ENCODE results near the gene ALDH1A1.

ALDH1A1 gene

DNA sequence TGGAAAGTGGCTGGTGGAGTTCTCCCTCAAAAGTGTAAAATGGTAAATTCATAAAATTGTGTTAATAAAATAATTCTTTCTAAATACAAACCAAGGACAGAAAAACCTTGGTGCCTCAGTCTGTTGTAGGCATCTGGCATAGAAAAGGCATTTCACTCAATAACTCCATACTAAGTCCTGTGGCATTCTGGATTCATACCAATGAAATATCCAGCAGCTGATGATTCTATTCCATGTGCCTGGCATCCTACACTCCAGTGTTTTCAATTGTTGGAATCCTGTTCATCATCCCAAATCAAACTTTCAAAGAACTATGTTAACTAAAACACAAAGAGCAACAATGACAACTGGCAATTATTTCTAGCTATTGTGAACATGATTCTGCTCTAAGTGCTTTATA lies 21.6 kb upstream of the ALDH1A1 start:
- Histone ChIP-seq H3K36me3 (ENCODE audit: insufficient read depth, low read depth, low read length) (no peaks in the 10 kb centered on the region), H3K27ac (ENCODE audit: low read length) (no peak overlapping the region), H3K4me3 (ENCODE audit: low read length) (no peak overlapping the region), H3K9ac (ENCODE audit: low read depth, low read length) (no peak overlapping the region), H3K9me3 (ENCODE audit: insufficient read depth, low read depth, low read length) (no peaks in the 10 kb centered on the region), H3K27me3 (ENCODE audit: insufficient read depth, low read length) (no peaks in the 10 kb centered on the region), H3K4me1 (ENCODE audit: insufficient read depth, low read length) (no peaks in the 10 kb centered on the region; the same call in 1 of the 2 replicates)

DNA sequence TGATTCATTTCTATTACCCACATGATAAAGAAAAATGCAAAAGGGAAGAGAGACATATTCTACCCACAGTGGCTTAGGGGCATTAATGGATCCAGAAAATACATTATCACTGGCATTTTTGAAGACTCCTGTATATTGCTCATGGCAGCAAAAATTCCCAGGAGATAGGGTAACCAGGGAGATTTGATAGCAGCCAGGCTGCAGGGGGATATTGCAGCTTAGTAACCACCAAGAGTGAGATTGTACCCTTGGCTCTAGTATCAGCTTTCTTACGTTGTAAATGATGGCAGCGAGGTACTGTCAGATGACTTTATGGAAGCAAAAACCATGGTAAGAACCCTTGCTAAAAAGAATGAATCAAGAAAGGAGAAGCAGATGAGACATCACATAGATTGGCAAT lies 19.8 kb upstream of the ALDH1A1 start:
- Histone ChIP-seq H3K4me1 (ENCODE audit: insufficient read depth, low read length) (no peaks in the 10 kb centered on the region), H3K9me3 (ENCODE audit: insufficient read depth, low read depth, low read length) (no peaks in the 10 kb centered on the region), H3K9ac (ENCODE audit: low read depth, low read length) (no peak overlapping the region), H3K36me3 (ENCODE audit: insufficient read depth, low read depth, low read length) (no peaks in the 10 kb centered on the region), H3K4me3 (ENCODE audit: low read length) (no peak overlapping the region), H3K27me3 (ENCODE audit: insufficient read depth, low read length) (no peaks in the 10 kb centered on the region), H3K27ac (ENCODE audit: low read length) (no peak overlapping the region)

DNA sequence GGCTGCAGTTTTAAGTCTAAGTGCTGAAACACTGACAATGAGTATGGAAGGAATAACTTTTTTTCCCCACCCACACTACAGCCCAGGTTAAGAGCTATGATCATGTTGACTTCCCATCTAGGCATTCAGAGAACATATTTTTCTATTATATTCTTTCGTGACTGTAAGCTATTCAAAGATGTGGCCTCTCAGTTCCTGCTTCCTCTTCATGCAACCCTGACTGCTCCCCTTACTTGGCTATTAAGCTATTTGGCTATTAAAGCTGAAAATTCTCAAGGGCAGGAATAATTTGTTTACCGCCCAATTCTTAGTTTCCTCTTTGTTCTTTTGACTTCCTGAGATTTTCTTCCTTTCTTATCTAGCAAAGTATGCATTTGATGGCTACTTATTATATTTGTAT lies 18.6 kb upstream of the ALDH1A1 start:
- no peak overlapping the region for H3K27ac ChIP-seq (ENCODE audit: low read length)
- H3K9me3 ChIP-seq (ENCODE audit: insufficient read depth, low read depth, low read length), result no peaks in the 10 kb centered on the region
- H3K36me3 ChIP-seq (ENCODE audit: insufficient read depth, low read depth, low read length), result no peaks in the 10 kb centered on the region
- H3K4me1 ChIP-seq (ENCODE audit: insufficient read depth, low read length), result no peaks in the 10 kb centered on the region
- no peaks in the 10 kb centered on the region for H3K27me3 ChIP-seq (ENCODE audit: insufficient read depth, low read length)
- no peak overlapping the region for H3K9ac ChIP-seq (ENCODE audit: low read depth, low read length)
- H3K4me3 ChIP-seq (ENCODE audit: low read length), result no peak overlapping the region

DNA sequence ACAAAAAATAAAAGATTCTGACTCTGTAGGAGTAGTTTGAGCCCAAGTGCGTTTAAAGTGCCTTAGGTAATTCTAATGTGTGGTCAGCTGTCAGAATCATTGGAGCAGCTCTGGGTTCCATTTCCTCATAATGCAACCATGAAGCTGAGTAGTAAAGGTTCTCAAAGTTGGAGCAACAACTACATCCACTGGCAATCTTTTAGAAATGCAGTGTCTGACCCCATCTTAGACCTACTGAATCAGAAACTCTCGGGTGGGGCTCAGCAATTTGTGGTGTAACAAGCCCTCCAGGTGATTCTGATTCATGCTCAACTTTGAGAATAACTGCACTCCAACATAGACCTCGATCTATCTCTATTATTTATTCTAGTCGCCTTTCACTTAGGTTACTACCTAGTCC lies 7.6 kb upstream of the ALDH1A1 start:
- no peaks in the 10 kb centered on the region for H3K27me3 ChIP-seq (ENCODE audit: insufficient read depth, low read length)
- H3K4me3 ChIP-seq (ENCODE audit: low read length), result no peak overlapping the region
- H3K36me3 ChIP-seq (ENCODE audit: insufficient read depth, low read depth, low read length), result no peaks in the 10 kb centered on the region
- H3K27ac ChIP-seq (ENCODE audit: low read length), result no peak overlapping the region
- H3K9me3 ChIP-seq (ENCODE audit: insufficient read depth, low read depth, low read length), result no peaks in the 10 kb centered on the region
- peaks cover 9% of the 10 kb centered on the region for H3K4me1 ChIP-seq (ENCODE audit: insufficient read depth, low read length)
- no peak overlapping the region for H3K9ac ChIP-seq (ENCODE audit: low read depth, low read length)

DNA sequence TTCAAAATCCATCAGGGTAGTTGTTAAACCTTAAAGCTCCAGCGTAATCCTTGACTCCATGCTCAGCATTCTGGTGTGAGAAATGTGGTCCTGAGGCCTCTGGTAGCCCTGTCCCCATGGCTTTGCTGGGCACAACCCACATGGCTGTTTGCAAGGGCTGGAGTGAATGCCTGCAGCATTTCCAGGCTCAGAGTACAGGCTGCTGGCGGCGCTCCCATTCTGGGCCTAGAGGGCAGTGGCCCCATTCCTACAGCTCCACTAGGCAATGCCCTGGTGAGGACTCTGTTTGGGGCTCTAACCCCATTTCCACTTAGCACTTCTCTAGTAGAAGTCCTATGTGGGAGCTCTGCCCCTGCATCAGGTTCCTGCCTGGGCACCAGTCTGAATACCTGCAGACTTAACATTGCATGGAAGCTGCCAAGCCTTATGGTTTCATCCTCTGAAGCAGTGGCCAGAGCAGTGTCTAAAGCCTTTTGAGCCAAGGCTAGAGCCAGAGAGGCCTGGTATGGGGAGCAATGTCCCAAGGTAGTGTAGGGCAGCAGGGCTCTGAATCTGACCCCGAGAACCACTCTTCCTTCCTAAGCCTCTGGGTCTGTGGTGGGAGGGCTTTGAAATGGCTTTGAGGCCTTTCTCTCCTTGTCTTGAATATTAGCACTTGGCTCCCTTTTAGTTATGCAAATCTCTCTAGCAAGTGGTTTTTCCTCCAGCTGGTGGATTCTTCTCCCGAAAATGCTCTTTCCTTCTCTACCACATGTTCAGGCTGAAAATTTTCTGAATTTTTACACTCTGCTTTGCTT lies 5.8 kb upstream of the ALDH1A1 start:
- peaks cover 9% of the 10 kb centered on the region for H3K4me1 ChIP-seq (ENCODE audit: insufficient read depth, low read length)
- H3K36me3 ChIP-seq (ENCODE audit: insufficient read depth, low read depth, low read length), result no peaks in the 10 kb centered on the region
- H3K9ac ChIP-seq (ENCODE audit: low read depth, low read length), result no peak overlapping the region
- H3K27me3 ChIP-seq (ENCODE audit: insufficient read depth, low read length), result no peaks in the 10 kb centered on the region
- no peaks in the 10 kb centered on the region for H3K9me3 ChIP-seq (ENCODE audit: insufficient read depth, low read depth, low read length)
- H3K27ac ChIP-seq (ENCODE audit: low read length), result no peak overlapping the region
- peak overlapping the region; percentile 29; the same call in 1 of the 2 replicates for H3K4me3 ChIP-seq (ENCODE audit: low read length)

DNA sequence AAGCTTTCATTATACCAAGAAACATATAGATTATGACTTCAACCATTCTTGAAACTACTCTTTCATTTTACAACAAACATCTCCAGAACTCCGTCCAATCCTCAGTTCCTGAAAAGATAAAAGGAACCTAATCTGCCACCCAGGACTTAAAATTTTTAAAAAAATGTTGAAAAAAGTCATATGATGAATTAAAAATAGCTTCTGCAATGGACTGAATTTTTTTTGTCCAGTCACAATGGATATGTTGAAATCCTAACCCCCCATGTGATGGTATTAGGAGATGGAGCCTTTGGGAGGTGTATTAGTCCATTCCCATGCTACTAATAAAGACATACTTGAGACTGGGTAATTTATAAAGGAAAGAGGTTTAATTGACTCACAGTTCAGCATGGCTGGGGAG lies 2.7 kb upstream of the ALDH1A1 start:
- Histone ChIP-seq H3K4me3 (ENCODE audit: low read length) (no peak overlapping the region), H3K4me1 (ENCODE audit: insufficient read depth, low read length) (peaks cover 22% of the 10 kb centered on the region), H3K36me3 (ENCODE audit: insufficient read depth, low read depth, low read length) (no peaks in the 10 kb centered on the region), H3K27ac (ENCODE audit: low read length) (no peak overlapping the region), H3K9me3 (ENCODE audit: insufficient read depth, low read depth, low read length) (no peaks in the 10 kb centered on the region), H3K9ac (ENCODE audit: low read depth, low read length) (no peak overlapping the region), H3K27me3 (ENCODE audit: insufficient read depth, low read length) (no peaks in the 10 kb centered on the region)

DNA sequence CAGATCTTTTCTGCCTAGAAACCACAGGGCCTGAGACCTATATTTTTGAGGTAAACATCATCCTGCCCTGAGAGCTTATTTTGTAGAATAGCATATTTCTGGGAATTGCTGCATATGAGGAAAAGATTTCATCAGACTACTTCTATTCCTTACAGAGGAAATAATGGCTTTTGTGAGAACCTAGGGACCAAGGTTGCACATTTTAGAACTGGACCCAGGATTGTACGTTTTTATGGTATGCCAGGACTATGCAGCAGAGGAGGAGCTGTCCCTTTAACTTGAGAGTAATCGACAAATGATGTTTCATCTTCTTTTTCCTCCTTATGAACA lies 2.2 kb upstream of the ALDH1A1 start:
- Histone ChIP-seq H3K9ac (ENCODE audit: low read depth, low read length) (no peak overlapping the region), H3K4me3 (ENCODE audit: low read length) (no peak overlapping the region), H3K4me1 (ENCODE audit: insufficient read depth, low read length) (peaks cover 19% of the 10 kb centered on the region), H3K27me3 (ENCODE audit: insufficient read depth, low read length) (no peaks in the 10 kb centered on the region), H3K36me3 (ENCODE audit: insufficient read depth, low read depth, low read length) (no peaks in the 10 kb centered on the region), H3K9me3 (ENCODE audit: insufficient read depth, low read depth, low read length) (no peaks in the 10 kb centered on the region), H3K27ac (ENCODE audit: low read length) (no peak overlapping the region)

DNA sequence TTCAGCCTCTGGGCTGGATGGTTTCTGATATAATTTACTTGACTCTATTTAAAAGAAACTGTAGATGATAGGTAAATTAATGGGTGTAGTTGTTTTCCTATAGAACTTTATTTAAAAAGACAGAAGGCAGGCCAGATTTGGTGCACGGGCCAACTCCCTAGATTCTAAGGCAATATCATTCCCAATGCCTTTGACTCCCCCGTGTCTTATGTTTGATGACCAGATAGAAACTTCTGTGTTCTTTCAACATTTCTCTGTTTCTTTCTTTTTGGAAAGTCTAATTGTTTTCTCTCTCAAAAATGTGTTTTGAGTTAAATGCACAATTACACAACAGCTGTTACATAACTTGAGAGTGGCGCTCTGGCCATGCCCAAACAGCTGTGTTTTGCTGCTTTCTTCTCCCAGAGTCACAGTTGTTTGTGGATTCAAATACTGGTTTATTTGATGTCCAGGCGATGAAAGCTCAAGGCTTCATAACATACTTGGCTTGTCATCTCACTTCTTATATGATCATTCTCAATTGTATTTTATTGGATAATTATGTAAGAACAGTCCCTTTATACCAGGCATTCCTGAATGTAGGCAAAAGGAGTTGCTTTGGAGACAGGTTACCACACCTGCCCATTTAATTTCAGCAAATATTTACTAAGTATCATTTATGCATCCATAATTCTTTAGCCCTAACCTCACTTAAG lies 1.7 kb upstream of the ALDH1A1 start:
- H3K9me3 ChIP-seq (ENCODE audit: insufficient read depth, low read depth, low read length), result no peaks in the 10 kb centered on the region
- H3K27ac ChIP-seq (ENCODE audit: low read length), result no peak overlapping the region
- H3K9ac ChIP-seq (ENCODE audit: low read depth, low read length), result no peak overlapping the region
- peaks cover 19% of the 10 kb centered on the region for H3K4me1 ChIP-seq (ENCODE audit: insufficient read depth, low read length)
- H3K27me3 ChIP-seq (ENCODE audit: insufficient read depth, low read length), result no peaks in the 10 kb centered on the region
- H3K4me3 ChIP-seq (ENCODE audit: low read length), result no peak overlapping the region
- no peaks in the 10 kb centered on the region for H3K36me3 ChIP-seq (ENCODE audit: insufficient read depth, low read depth, low read length)

DNA sequence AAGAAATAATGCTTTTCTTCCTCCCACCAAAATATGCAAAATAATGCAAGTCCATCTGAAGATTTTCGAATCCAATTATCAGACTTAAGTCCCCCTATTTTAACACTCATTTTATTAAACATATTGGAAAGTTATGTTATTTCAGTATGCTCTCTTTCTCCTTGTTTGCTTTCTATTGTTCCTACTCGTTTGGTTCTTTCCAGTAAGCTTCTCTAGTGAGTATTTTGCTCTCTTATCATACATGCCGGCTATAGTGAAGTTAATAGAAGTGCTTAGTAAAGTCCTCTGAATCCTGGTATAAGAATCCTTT lies 517 bp downstream of the ALDH1A1 start:
- Histone ChIP-seq H3K4me3 (ENCODE audit: low read length) (no peak overlapping the region), H3K9me3 (ENCODE audit: insufficient read depth, low read depth, low read length) (no peaks in the 10 kb centered on the region), H3K27ac (ENCODE audit: low read length) (no peak overlapping the region), H3K36me3 (ENCODE audit: insufficient read depth, low read depth, low read length) (no peaks in the 10 kb centered on the region), H3K4me1 (ENCODE audit: insufficient read depth, low read length) (peaks cover 14% of the 10 kb centered on the region; the same call in 1 of the 2 replicates), H3K9ac (ENCODE audit: low read depth, low read length) (no peak overlapping the region), H3K27me3 (ENCODE audit: insufficient read depth, low read length) (no peaks in the 10 kb centered on the region)

DNA sequence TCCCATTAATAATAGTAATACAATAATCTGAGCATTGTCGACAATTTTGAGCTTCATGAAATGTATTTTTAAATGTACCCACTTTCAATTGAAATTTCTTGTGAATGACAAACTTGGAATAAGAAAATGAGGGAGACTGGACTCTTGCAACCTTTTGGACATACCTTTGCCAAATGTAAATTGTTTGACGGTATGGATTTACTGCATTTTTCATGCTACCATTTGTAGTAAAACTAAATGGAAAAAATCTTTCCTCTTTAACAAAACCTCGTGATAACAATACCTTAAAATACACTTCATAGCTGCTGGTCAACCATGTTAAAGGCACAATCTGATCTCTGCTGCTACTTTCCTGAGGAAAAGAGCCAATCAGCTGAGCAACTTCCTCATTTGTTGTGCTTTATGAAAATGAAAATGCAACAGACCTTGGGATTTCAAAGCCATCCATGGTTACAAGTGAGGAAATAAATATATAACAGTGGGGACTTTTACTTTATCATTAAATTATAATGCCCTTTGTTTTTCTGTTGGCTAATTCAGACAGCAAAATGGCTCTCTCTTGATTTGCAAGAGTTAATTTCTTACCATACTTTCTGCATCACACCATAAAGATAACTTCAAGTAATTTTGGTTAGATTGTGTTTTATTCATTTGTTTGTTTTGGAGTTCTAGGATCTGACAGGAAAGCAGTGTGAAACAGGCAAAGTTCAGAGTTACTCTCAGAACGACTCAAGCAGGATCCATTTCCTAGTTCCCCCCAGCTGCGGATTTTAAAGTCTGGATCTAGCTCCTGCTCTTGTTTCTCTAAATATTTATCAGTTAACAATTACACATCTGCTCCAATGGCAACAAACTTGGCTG lies 1.1 kb downstream of the ALDH1A1 start:
- H3K9me3 ChIP-seq (ENCODE audit: insufficient read depth, low read depth, low read length), result no peaks in the 10 kb centered on the region
- H3K4me1 ChIP-seq (ENCODE audit: insufficient read depth, low read length), result peaks cover 14% of the 10 kb centered on the region; the same call in 1 of the 2 replicates
- H3K27ac ChIP-seq (ENCODE audit: low read length), result no peak overlapping the region
- no peak overlapping the region for H3K4me3 ChIP-seq (ENCODE audit: low read length)
- no peak overlapping the region for H3K9ac ChIP-seq (ENCODE audit: low read depth, low read length)
- no peaks in the 10 kb centered on the region for H3K36me3 ChIP-seq (ENCODE audit: insufficient read depth, low read depth, low read length)
- no peaks in the 10 kb centered on the region for H3K27me3 ChIP-seq (ENCODE audit: insufficient read depth, low read length)

DNA sequence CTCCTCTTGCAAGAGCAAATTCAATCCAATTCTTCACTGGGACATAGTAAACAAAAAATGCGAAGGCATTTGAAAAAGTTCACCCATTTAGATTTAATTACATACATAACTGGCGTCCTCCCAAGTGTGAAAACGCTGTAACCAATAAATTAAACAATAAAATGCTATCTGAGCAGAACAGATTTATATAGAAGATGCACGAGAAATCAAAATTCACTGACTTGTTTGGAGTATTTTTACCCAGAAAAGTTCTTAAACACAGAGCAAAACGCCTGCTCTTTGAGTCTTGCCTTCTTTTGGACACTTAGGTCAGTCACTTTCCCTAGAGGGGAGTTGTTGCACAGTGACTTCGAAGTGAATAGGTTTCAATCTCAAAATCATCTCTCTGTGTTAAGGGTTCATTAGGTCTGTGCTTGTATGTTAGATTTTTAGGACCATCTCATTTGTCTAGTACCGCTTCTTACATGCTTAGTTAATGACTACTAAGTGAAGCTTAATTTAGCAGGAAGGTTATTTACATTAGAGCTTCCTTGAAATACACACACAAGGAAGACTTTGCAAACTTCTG lies 1.9 kb downstream of the ALDH1A1 start:
- no peaks in the 10 kb centered on the region for H3K36me3 ChIP-seq (ENCODE audit: insufficient read depth, low read depth, low read length)
- H3K9ac ChIP-seq (ENCODE audit: low read depth, low read length), result no peak overlapping the region
- H3K27ac ChIP-seq (ENCODE audit: low read length), result no peak overlapping the region
- peaks cover 14% of the 10 kb centered on the region; the same call in 1 of the 2 replicates for H3K4me1 ChIP-seq (ENCODE audit: insufficient read depth, low read length)
- no peak overlapping the region for H3K4me3 ChIP-seq (ENCODE audit: low read length)
- H3K9me3 ChIP-seq (ENCODE audit: insufficient read depth, low read depth, low read length), result no peaks in the 10 kb centered on the region
- no peaks in the 10 kb centered on the region for H3K27me3 ChIP-seq (ENCODE audit: insufficient read depth, low read length)

Measured in iPS-20b (cell line).